Activated T-helper 2 cell treated with anti-CD3 and anti-CD28 coated beads, Interferon-gamma antibody, Interleukin-2, Interleukin-4, amounts not matched to agents 10 μg/mL and 5 μg/mL and 100 μg/mL, durations not matched to agents 14 hours and 24 hours and 36 hours (primary cell): Measurements from ENCODE around the gene SETD7. TPM values are rescaled to one million over a fixed set of nuclear protein-coding genes. Genes with fewer than 3 reads are reported as not detected.
"Not testable (repeated sequence)": the region's sequence is repeated elsewhere in the genome, so short reads cannot be mapped to it uniquely, and the experiment has no call there.

Experiments used
- DNase-seq: peaks from one replicate; pipeline ENCODE4 v3.0.0; 2021; ENCODE audit warnings: low spot score
- H3K27ac Mint-ChIP-seq: one replicate; pipeline ENCODE4 v1.8.0; 2021; ENCODE audit warnings: mixed read lengths
- H3K27me3 Mint-ChIP-seq: one replicate; pipeline ENCODE4 v1.8.0; 2021; ENCODE audit warnings: low read depth, mixed read lengths
- H3K36me3 Mint-ChIP-seq: one replicate; pipeline ENCODE4 v1.8.0; 2021; ENCODE audit warnings: low read depth, mixed read lengths
- H3K4me1 Mint-ChIP-seq: one replicate; pipeline ENCODE4 v1.8.0; 2021; ENCODE audit warnings: low read depth, mixed read lengths
- H3K4me3 Mint-ChIP-seq: one replicate; pipeline ENCODE4 v1.8.0; 2021; ENCODE audit warnings: low read depth, mild to moderate bottlenecking, moderate library complexity, mixed read lengths
- H3K9me3 Mint-ChIP-seq: one replicate; pipeline ENCODE4 v1.8.0; 2021; ENCODE audit warnings: mixed read lengths
- intact Hi-C: fragments of 100-400 bp; cut with micrococcal nuclease; formaldehyde crosslinking; loops from one replicate; pipeline ENCODE4 v1.15.1; 2023
- total RNA-seq: library from RNA; stranded (reverse); gene quantifications from 2 replicates; pipeline ENCODE4 v1.2.3, GENCODE V29; 2022

The SETD7 gene
- total RNA-seq, 1 donor from 2014 or later: 20.7 TPM

GRCh38 chr4:139484783-139485311 lies 71.2 kb downstream of the SETD7 start:
- Mint-ChIP-seq H3K36me3 (no peaks in the 10 kb centered on the region), H3K27me3 (peaks cover 12% of the 10 kb centered on the region), H3K27ac (no peak overlapping the region), H3K9me3 (no peaks in the 10 kb centered on the region), H3K4me1 (no peaks in the 10 kb centered on the region), H3K4me3 (no peak overlapping the region)
- no peak for DNase-seq
- intact Hi-C loops: no loop called here

DNA sequence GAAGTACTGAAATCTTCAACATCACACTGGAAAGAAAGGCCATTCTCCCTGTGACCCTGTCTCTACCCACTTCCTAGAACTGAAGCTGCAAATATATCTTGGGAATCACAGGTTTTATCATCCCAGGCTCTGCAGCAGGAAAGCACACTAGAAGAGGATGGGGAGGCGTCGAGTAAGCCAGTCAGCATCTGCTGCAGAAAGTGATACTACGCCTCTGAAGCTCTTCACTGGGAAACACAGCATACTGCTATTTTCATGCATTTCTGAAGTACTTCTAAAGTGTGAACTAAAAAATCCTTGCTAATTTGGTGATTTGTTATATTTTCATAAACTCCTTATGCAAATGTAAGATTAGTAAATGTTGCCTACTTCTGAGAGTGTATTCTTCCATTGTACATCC lies 73.0 kb downstream of the SETD7 start:
- no peak overlapping the region for H3K27ac Mint-ChIP-seq
- DNase-seq: no peak
- no peaks in the 10 kb centered on the region for H3K4me1 Mint-ChIP-seq
- no peaks in the 10 kb centered on the region for H3K36me3 Mint-ChIP-seq
- H3K4me3 Mint-ChIP-seq: no peak overlapping the region
- no peaks in the 10 kb centered on the region for H3K9me3 Mint-ChIP-seq
- intact Hi-C loops: no loop called here
- peaks cover 8% of the 10 kb centered on the region for H3K27me3 Mint-ChIP-seq

- intact Hi-C loops: no loop called here
- Mint-ChIP-seq H3K27me3 (peaks cover 6% of the 10 kb centered on the region), H3K4me1 (no peaks in the 10 kb centered on the region), H3K27ac (no peak overlapping the region), H3K36me3 (no peaks in the 10 kb centered on the region), H3K9me3 (no peaks in the 10 kb centered on the region), H3K4me3 (no peak overlapping the region)
- no peak for DNase-seq
Observed at GRCh38 chr4:139481465-139481864, 74.6 kb downstream of the SETD7 start.

GRCh38 chr4:139476363-139476762 lies 79.7 kb downstream of the SETD7 start:
- H3K27me3 Mint-ChIP-seq: no peaks in the 10 kb centered on the region
- peaks cover 8% of the 10 kb centered on the region for H3K9me3 Mint-ChIP-seq
- intact Hi-C loops: no loop called here
- no peak for DNase-seq
- H3K4me3 Mint-ChIP-seq: no peak overlapping the region
- H3K27ac Mint-ChIP-seq: no peak overlapping the region
- H3K4me1 Mint-ChIP-seq: no peaks in the 10 kb centered on the region
- peaks cover 20% of the 10 kb centered on the region for H3K36me3 Mint-ChIP-seq

- intact Hi-C loops: no loop called here
- peaks cover 47% of the 10 kb centered on the region for H3K36me3 Mint-ChIP-seq
- peaks cover 33% of the 10 kb centered on the region for H3K9me3 Mint-ChIP-seq
- no peaks in the 10 kb centered on the region for H3K27me3 Mint-ChIP-seq
- no peaks in the 10 kb centered on the region for H3K4me1 Mint-ChIP-seq
- DNase-seq: no peak
- no peak overlapping the region for H3K4me3 Mint-ChIP-seq
- no peak overlapping the region for H3K27ac Mint-ChIP-seq
Observed at GRCh38 chr4:139472852-139473251, 83.2 kb downstream of the SETD7 start.

- peaks cover 48% of the 10 kb centered on the region for H3K36me3 Mint-ChIP-seq
- no peak for DNase-seq
- peaks cover 34% of the 10 kb centered on the region for H3K9me3 Mint-ChIP-seq
- intact Hi-C loops: no loop called here
- no peak overlapping the region for H3K4me3 Mint-ChIP-seq
- no peaks in the 10 kb centered on the region for H3K27me3 Mint-ChIP-seq
- no peaks in the 10 kb centered on the region for H3K4me1 Mint-ChIP-seq
- H3K27ac Mint-ChIP-seq: no peak overlapping the region
Observed at GRCh38 chr4:139470997-139471665, 84.9 kb downstream of the SETD7 start.

DNA sequence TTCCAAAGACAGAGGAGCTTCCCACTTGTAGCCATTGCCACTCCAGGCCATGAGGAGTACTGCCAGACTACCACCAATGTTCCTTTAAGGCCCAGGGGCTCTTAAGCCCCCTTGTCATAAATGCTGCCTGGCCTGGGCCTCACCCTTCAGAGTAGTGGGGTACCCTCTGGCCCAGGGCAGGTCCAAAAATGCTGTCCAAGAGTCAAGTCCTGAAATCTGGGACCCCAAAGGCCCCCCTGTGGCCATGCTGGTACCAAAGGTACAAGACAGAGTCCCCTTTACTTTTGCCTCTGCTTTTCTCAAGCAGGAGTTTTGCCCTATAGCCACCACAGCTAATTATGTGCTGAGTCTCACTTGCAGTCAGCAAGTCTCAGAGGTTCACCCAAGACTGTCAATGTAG lies 85.7 kb downstream of the SETD7 start:
- Mint-ChIP-seq H3K4me3 (no peak overlapping the region), H3K36me3 (peaks cover 48% of the 10 kb centered on the region), H3K9me3 (peaks cover 34% of the 10 kb centered on the region), H3K27ac (no peak overlapping the region), H3K27me3 (no peaks in the 10 kb centered on the region), H3K4me1 (no peaks in the 10 kb centered on the region)
- intact Hi-C loops: no loop called here
- no peak for DNase-seq

DNA sequence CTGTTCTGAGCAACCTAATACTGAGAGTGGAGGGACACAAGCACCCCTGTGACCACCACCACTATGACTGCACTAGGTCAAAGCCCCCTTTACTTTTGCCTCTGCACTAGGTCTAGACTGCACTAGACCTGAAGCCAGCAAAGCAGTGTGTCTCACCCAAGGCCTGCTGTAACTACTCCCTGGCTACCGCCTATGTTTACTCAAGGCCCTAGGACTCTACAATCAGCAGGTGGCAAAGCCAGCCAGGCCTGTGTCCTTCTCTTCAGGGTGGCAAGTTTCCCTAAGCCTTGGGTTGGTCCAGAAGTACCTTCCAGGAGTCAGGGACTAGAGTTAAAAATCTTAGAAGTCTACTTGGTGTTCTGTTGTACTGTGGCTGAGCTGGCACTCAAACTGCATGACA lies 86.2 kb downstream of the SETD7 start:
- peaks cover 48% of the 10 kb centered on the region for H3K36me3 Mint-ChIP-seq
- no peak for DNase-seq
- intact Hi-C loops: no loop called here
- H3K4me1 Mint-ChIP-seq: no peaks in the 10 kb centered on the region
- H3K4me3 Mint-ChIP-seq: no peak overlapping the region
- H3K27ac Mint-ChIP-seq: no peak overlapping the region
- no peaks in the 10 kb centered on the region for H3K27me3 Mint-ChIP-seq
- peaks cover 34% of the 10 kb centered on the region for H3K9me3 Mint-ChIP-seq

DNA sequence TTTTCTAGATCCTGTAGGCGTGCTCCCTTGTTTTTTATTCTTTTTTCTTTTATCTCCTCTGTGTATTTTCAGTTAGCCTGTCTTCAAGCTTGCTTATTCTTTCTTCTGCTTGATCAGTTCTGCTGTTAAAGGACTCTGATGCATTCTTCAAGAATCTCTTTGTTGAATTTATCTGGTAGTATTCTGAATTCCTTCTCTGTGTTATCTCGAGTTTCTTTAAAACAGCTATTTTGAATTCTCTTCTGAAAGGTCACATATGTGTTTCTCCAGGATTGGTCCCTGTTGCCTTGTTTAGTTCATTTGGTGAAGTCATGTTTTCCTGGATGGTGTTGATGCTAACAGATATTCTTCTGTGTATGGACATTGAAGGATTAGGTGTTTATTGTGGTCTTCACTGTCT lies 86.8 kb downstream of the SETD7 start:
- H3K4me1 Mint-ChIP-seq: no peaks in the 10 kb centered on the region
- intact Hi-C loops: no loop called here
- no peak overlapping the region for H3K4me3 Mint-ChIP-seq
- no peak overlapping the region for H3K27ac Mint-ChIP-seq
- no peaks in the 10 kb centered on the region for H3K27me3 Mint-ChIP-seq
- no peak for DNase-seq
- H3K36me3 Mint-ChIP-seq: peaks cover 53% of the 10 kb centered on the region
- H3K9me3 Mint-ChIP-seq: peaks cover 34% of the 10 kb centered on the region

DNA sequence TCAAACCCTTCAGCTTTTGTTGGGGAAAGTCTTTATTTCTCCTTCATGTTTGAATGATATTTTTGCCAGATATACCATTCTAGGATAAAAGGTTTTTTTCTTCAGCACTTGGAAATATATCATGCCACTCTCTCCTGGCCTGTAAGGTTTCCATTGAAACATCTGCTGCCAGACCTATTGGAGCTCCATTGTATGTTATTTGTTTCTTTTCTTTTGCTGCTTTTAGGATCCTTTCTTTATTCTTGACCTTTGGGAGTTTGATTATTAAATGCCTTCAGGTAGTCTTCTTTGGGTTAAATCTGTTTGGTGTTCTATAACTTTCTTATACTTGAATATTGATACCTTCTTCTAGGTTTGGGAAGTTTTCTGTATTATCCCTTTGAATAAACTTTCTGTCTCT lies 87.3 kb downstream of the SETD7 start:
- Mint-ChIP-seq H3K36me3 (peaks cover 57% of the 10 kb centered on the region), H3K9me3 (peaks cover 37% of the 10 kb centered on the region)
- H3K27ac Mint-ChIP-seq, DNase-seq, H3K27me3 Mint-ChIP-seq, H3K4me1 Mint-ChIP-seq, H3K4me3 Mint-ChIP-seq, intact Hi-C loops: not testable (repeated sequence)

DNA sequence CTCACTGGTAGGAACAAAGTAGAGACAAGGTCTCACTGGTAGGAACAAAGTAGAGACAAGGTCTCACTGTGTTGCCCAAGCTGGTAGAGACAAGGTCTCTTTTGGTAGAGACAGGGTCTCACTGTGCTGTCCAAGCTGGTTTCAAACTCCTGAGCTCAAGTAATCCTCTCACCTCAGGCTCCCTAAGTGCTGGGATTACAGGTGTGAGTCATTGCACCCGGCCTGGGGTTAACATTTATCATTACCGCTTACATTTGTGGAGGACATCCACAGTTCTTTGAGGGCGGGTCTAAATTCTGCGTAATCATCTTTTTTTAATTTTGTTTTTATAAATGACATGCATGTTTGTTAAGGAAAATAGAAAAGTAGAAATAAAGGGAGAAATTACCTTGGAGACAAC lies 90.1 kb downstream of the SETD7 start:
- no peak for DNase-seq
- H3K4me1 Mint-ChIP-seq: peaks cover 2% of the 10 kb centered on the region
- H3K4me3 Mint-ChIP-seq: no peak overlapping the region
- H3K27ac Mint-ChIP-seq: no peak overlapping the region
- H3K9me3 Mint-ChIP-seq: peaks cover 28% of the 10 kb centered on the region
- intact Hi-C loops: no loop called here
- no peaks in the 10 kb centered on the region for H3K27me3 Mint-ChIP-seq
- peaks cover 39% of the 10 kb centered on the region for H3K36me3 Mint-ChIP-seq

- peaks cover 37% of the 10 kb centered on the region for H3K36me3 Mint-ChIP-seq
Observed at GRCh38 chr4:139464512-139464911, 91.5 kb downstream of the SETD7 start.

DNA sequence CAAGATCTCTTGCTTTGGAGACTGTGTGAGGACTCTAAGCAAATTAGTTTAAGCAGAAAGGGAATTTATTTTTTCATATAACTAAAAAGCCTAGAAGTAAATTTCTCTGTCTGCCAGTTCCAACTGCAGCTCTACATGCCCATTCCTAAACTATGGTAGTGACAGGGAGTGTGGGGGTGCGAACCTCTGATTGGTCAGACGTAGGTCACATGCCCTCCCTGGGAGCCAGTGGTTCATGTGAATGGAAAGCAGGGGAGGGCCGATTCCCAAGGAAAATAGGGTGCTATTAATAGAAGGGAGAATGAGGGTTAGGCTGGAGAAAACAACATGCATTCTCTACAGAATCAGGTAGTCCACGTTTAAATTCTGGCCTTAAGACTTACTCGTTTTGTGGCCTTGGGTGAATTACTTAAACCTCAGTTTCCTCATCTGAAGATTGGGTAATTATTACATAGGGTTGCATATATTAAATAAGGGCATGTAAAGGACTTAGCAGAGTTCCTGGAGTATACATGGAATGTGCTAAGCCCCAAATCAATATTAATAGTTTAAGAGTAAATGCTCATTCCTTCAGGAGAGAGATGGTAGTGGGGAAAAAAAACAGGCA lies 94.9 kb downstream of the SETD7 start:
- H3K9me3 Mint-ChIP-seq: peaks cover 3% of the 10 kb centered on the region
- no peak overlapping the region for H3K27ac Mint-ChIP-seq
- no peaks in the 10 kb centered on the region for H3K27me3 Mint-ChIP-seq
- H3K4me3 Mint-ChIP-seq: no peak overlapping the region
- intact Hi-C loops: no loop called here
- H3K4me1 Mint-ChIP-seq: peaks cover 34% of the 10 kb centered on the region
- H3K36me3 Mint-ChIP-seq: peaks cover 23% of the 10 kb centered on the region
- no peak for DNase-seq

More at GRCh38 chr4:139464512-139464911, 91.5 kb downstream of the SETD7 start:
- H3K4me3 Mint-ChIP-seq, intact Hi-C loops, DNase-seq, H3K4me1 Mint-ChIP-seq, H3K27ac Mint-ChIP-seq, H3K27me3 Mint-ChIP-seq: not testable (repeated sequence)
- H3K9me3 Mint-ChIP-seq: peaks cover 21% of the 10 kb centered on the region
